Stomach smooth muscle (tissue), 2 donors: ENCODE results near the gene PTGS1.

ENCODE experiments used
- H3K27ac ChIP-seq: one replicate; pipeline ENCODE4 v1.7.0; 2013; ENCODE audit warnings: mild to moderate bottlenecking, low read length, inconsistent platforms
- H3K27me3 ChIP-seq, 2 donors: one replicate each; pipeline ENCODE4 v1.7.0; 2013; ENCODE audit warnings: low read length in 2 of 2; ENCODE audit not compliant: insufficient read depth in 2 of 2, control insufficient read depth in 1 of 2
- H3K36me3 ChIP-seq, 2 donors: one replicate each; pipeline ENCODE4 v1.7.0; 2013; ENCODE audit warnings: low read length in 2 of 2; ENCODE audit not compliant: control insufficient read depth in 2 of 2, insufficient read depth in 2 of 2
- H3K4me1 ChIP-seq: one replicate; pipeline ENCODE4 v1.7.0; 2013; ENCODE audit warnings: low read length; ENCODE audit not compliant: control insufficient read depth, insufficient read depth
- H3K4me3 ChIP-seq, 2 donors: one replicate each; pipeline ENCODE4 v1.7.0; 2013; ENCODE audit warnings: low read length in 2 of 2
- H3K9ac ChIP-seq, 2 donors: one replicate each; pipeline ENCODE4 v1.7.0; 2013; ENCODE audit warnings: low read length in 2 of 2, mild to moderate bottlenecking in 1 of 2
- H3K9me3 ChIP-seq, 2 donors: one replicate each; pipeline ENCODE4 v1.7.0; 2013; ENCODE audit warnings: low read length in 2 of 2; ENCODE audit not compliant: control insufficient read depth in 2 of 2
- donor health status: healthy.
- donor health status: Pancreatic carcinoma.

The PTGS1 gene

DNA sequence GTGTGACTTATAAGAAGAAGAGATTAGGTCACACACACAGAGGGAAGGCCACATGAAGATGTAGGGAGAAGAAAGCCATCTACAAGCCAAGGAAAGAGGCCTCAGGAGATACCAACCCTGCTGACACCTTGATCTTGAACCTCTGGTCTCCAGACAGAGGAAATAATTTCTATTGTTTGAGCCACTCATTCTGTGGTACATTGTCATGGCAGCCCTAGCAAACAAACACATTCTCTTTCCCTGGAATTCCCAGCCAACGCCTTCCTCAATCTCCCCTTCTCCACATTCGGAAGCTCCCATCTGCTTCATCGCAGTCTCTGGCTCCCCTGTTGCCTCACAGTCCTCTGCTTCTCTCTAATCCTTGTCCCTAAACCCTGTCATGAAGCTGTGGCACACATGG lies 16.7 kb downstream of the PTGS1 start:
- H3K36me3 ChIP-seq = peaks cover 24 to 25% of the 10 kb centered on the region in 2 donors
- peaks cover 4% of the 10 kb centered on the region for H3K4me1 ChIP-seq
- no peaks in the 10 kb centered on the region for H3K27me3 ChIP-seq
- no peak overlapping the region for H3K4me3 ChIP-seq
- H3K27ac ChIP-seq = no peak overlapping the region
- H3K9me3 ChIP-seq = no peaks in the 10 kb centered on the region
- no peak overlapping the region for H3K9ac ChIP-seq

DNA sequence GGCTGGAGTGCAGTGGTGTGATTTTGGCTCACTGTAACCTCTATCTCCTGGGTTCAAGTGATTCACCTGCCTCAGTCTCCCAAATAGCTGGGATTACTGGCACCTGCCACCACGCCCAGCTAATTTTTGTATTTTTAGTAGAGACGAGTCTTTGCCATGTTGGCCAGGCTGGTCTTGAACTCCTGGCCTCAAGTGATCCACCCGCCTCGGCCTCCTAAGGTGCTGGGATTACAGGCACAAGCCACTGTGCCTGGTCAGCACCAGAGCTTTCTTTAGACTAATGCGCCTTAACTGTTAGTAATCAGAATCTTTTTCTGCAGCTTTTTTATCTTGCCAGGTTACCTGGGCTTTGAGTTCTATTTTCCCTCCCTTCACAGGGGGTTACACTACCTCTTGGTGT lies 18.4 kb downstream of the PTGS1 start:
- Histone ChIP-seq H3K9ac (no peak overlapping the region), H3K36me3 (peaks cover 24 to 29% of the 10 kb centered on the region in 2 donors), H3K27me3 (no peaks in the 10 kb centered on the region), H3K4me1 (peaks cover 11% of the 10 kb centered on the region), H3K27ac (no peak overlapping the region), H3K4me3 (no peak overlapping the region), H3K9me3 (no peaks in the 10 kb centered on the region)

DNA sequence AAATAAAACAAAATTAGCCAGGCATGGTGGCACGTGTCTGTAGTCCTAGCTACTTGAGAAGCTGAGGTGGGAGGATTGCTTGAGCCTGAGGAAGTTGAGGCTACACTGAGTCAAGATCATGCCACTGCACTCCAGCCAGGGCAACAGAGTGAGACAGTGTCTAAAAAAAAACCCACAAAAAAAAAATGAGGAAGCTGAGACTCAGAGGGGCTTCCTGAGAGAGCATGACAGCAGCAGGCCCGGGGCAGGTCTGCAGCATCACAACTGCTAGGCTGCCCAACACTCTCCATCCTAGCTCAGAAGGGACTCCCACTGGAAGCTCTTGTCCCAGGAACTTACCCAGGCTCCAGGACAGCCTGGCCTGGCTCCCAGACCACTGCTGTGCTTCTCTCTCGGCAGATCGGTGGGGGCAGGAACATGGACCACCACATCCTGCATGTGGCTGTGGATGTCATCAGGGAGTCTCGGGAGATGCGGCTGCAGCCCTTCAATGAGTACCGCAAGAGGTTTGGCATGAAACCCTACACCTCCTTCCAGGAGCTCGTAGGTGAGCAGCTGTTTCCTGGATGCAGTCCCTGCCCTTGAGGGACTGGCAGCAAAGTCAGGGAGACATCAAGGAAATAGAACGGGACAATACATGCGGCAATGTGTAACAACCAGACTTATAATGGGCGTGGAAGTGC lies 19.1 kb downstream of the PTGS1 start:
- Histone ChIP-seq H3K9ac (no peak overlapping the region), H3K36me3 (peaks cover 24 to 25% of the 10 kb centered on the region in 2 donors), H3K4me3 (no peak overlapping the region), H3K9me3 (no peaks in the 10 kb centered on the region), H3K27me3 (no peaks in the 10 kb centered on the region), H3K27ac (no peak overlapping the region), H3K4me1 (peaks cover 18% of the 10 kb centered on the region)

DNA sequence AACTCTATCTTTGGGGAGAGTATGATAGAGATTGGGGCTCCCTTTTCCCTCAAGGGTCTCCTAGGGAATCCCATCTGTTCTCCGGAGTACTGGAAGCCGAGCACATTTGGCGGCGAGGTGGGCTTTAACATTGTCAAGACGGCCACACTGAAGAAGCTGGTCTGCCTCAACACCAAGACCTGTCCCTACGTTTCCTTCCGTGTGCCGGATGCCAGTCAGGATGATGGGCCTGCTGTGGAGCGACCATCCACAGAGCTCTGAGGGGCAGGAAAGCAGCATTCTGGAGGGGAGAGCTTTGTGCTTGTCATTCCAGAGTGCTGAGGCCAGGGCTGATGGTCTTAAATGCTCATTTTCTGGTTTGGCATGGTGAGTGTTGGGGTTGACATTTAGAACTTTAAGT lies 21.5 kb downstream of the PTGS1 start:
- no peaks in the 10 kb centered on the region for H3K9me3 ChIP-seq
- H3K4me3 ChIP-seq = no peak overlapping the region
- peaks cover 19% of the 10 kb centered on the region for H3K4me1 ChIP-seq
- no peaks in the 10 kb centered on the region for H3K27me3 ChIP-seq
- H3K36me3 ChIP-seq = peaks cover 14 to 15% of the 10 kb centered on the region in 2 donors
- H3K27ac ChIP-seq = no peak overlapping the region
- H3K9ac ChIP-seq = no peak overlapping the region

DNA sequence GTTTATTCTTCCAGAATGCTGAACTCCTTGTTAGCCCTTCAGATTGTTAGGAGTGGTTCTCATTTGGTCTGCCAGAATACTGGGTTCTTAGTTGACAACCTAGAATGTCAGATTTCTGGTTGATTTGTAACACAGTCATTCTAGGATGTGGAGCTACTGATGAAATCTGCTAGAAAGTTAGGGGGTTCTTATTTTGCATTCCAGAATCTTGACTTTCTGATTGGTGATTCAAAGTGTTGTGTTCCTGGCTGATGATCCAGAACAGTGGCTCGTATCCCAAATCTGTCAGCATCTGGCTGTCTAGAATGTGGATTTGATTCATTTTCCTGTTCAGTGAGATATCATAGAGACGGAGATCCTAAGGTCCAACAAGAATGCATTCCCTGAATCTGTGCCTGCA lies 21.9 kb downstream of the PTGS1 start:
- Histone ChIP-seq H3K9me3 (no peaks in the 10 kb centered on the region), H3K9ac (no peak overlapping the region), H3K36me3 (peaks cover 13% of the 10 kb centered on the region in 2 donors), H3K4me1 (peaks cover 19% of the 10 kb centered on the region), H3K27me3 (no peaks in the 10 kb centered on the region), H3K4me3 (no peak overlapping the region), H3K27ac (no peak overlapping the region)

DNA sequence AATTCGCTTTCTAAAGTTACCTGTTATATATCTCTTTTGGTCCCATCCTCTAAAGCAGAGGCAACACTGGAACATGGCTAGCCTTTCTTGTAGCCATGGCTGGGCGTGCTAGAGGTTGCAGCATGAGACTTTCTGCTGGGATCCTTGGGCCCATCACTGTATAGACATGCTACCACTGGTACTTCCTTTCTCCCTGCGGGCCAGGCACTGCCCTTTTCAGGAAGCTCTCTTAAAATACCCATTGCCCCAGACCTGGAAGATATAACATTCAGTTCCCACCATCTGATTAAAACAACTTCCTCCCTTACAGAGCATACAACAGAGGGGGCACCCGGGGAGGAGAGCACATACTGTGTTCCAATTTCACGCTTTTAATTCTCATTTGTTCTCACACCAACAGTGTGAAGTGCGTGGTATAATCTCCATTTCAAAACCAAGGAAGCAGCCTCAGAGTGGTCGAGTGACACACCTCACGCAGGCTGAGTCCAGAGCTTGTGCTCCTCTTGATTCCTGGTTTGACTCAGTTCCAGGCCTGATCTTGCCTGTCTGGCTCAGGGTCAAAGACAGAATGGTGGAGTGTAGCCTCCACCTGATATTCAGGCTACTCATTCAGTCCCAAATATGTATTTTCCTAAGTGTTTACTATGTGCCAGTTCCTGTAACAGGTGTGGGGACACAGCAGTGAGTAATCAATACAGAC lies 22.6 kb downstream of the PTGS1 start:
- Histone ChIP-seq H3K36me3 (peaks cover 13% of the 10 kb centered on the region in 2 donors), H3K27me3 (no peaks in the 10 kb centered on the region), H3K9ac (peak overlapping the region; percentile 21 to 56), H3K9me3 (no peaks in the 10 kb centered on the region), H3K4me3 (no peak overlapping the region), H3K4me1 (peaks cover 19% of the 10 kb centered on the region), H3K27ac (peak overlapping the region; percentile 78)

DNA sequence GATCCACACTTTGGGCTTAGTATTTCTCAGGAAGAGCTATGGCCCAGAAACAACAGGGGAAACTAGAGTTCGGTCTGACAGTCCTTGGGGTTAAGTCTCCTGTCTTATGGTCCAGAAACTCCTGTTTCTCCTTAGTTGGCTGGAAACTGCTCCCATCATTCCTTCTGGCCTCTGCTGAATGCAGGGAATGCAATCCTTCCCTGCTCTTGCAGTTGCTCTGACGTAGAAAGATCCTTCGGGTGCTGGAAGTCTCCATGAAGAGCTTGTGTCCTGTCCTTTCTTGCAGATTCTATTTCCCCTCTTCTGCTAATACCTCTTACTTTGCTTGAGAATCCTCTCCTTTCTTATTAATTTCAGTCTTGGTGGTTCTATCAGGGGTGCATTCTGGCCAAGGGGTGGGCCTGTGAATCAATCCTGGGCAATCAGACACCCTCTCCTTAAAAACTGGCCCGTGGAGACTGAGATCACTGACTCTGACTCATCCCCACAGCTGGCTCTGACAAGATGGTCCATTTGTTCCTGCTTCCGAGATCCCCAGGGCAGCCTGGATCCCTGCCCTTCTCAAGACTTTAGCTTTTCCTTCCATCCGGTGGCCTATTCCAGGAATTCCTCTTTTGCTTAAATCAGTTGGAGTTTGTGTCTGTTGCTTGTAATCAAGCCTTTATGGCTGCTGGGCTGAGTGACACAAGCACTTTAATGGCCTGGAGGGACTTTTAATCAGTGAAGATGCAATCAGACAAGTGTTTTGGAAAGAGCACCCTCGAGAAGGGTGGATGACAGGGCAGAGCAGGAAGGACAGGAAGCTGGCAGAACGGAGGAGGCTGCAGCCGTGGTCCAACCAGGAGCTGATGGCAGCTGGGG lies 23.7 kb downstream of the PTGS1 start:
- Histone ChIP-seq H3K4me1 (peaks cover 19% of the 10 kb centered on the region), H3K4me3 (peak overlapping the region; percentile 10 to 35), H3K27me3 (no peaks in the 10 kb centered on the region), H3K9me3 (no peaks in the 10 kb centered on the region), H3K27ac (peak overlapping the region; percentile 78), H3K36me3 (peaks cover 13% of the 10 kb centered on the region in 2 donors), H3K9ac (peak overlapping the region; percentile 47 to 56)

DNA sequence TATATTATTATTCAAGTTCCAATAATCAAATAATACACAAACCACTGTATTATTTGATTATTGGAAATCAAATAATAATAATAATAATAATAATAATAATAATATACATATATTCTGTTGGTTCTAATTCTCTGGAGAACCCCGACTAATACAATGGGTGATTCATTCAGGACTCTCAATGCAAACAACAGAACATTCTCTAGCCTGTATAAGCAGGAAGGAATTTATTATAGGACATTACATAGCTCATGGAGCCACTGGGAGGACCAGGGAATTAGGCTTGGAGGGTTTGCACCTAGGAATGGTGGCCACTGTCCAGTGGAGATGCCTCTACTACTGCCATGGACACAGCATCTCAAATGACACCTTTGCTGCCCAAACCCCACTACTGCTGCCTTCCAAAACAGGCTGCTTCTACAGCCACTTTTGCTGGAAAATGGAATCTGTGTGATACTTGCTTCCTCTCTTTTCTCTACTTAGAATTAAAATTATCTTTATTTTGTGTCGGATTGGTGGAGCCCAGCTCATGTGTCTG lies 25.9 kb downstream of the PTGS1 start:
- Histone ChIP-seq H3K4me3 (no peak overlapping the region), H3K36me3 (peaks cover 7 to 8% of the 10 kb centered on the region in 2 donors), H3K4me1 (peaks cover 19% of the 10 kb centered on the region), H3K27me3 (no peaks in the 10 kb centered on the region), H3K9ac (no peak overlapping the region), H3K27ac (no peak overlapping the region), H3K9me3 (no peaks in the 10 kb centered on the region)

DNA sequence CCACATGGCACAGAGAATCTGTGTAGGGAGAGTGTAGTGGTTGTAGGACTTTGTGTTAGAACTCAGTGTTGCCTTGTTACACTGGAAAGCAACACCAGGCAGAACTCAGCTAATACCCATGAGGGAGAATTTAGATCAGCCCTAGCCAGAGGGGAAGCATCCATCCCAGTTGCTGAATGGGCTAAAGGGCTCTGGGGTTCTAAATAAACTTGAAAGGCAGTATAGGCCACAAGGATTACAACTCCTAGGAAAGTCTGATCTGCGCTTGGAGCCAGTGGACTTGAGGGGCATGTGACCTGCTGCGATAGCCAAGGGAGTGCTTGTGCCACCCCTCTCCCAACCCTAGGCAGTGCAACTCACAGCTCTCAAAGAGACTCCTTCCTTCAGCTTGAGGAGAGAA lies 26.9 kb downstream of the PTGS1 start:
- H3K27me3 ChIP-seq = no peaks in the 10 kb centered on the region
- peaks cover 24% of the 10 kb centered on the region for H3K4me1 ChIP-seq
- H3K4me3 ChIP-seq = no peak overlapping the region
- H3K9me3 ChIP-seq = no peaks in the 10 kb centered on the region
- H3K36me3 ChIP-seq = peaks cover 2 to 3% of the 10 kb centered on the region in 2 donors
- no peak overlapping the region for H3K9ac ChIP-seq
- no peak overlapping the region for H3K27ac ChIP-seq

DNA sequence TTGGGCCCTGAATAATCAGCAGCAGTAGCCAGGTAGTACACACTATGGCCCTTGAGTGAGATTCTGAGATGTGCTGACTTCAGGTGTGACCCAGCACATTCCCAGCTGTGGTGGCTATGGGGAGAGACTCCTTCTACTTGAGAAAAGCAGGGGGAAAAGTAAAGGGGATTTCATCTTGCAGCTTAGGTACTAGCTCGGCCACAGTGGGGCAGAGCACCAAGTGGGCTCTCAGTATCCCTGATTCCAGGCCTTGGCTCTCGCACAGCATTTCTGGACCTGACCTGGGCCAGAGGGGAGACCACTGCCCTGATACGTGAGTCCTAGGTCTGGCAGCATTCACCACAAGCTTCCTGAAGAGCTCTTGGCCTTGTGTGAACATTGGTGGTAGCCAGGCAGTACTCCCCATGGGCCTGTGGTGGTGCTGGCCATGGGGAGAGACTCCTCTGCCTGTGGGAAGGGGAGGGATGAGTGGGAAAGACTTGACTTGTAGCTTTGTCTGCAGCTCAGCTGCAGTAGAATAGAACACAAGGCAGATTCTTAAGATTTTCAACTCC lies 27.6 kb downstream of the PTGS1 start:
- Histone ChIP-seq H3K4me1 (peaks cover 21% of the 10 kb centered on the region), H3K36me3 (no peaks in the 10 kb centered on the region), H3K9ac (no peak overlapping the region), H3K4me3 (no peak overlapping the region), H3K27me3 (no peaks in the 10 kb centered on the region), H3K9me3 (no peaks in the 10 kb centered on the region), H3K27ac (no peak overlapping the region)
